ENCODE measurements around the gene SCMH1.

GRCh38 chr1:41015281-41015896 lies 226.7 kb downstream of the SCMH1 start:
- TF ChIP-seq, protein P1, sequence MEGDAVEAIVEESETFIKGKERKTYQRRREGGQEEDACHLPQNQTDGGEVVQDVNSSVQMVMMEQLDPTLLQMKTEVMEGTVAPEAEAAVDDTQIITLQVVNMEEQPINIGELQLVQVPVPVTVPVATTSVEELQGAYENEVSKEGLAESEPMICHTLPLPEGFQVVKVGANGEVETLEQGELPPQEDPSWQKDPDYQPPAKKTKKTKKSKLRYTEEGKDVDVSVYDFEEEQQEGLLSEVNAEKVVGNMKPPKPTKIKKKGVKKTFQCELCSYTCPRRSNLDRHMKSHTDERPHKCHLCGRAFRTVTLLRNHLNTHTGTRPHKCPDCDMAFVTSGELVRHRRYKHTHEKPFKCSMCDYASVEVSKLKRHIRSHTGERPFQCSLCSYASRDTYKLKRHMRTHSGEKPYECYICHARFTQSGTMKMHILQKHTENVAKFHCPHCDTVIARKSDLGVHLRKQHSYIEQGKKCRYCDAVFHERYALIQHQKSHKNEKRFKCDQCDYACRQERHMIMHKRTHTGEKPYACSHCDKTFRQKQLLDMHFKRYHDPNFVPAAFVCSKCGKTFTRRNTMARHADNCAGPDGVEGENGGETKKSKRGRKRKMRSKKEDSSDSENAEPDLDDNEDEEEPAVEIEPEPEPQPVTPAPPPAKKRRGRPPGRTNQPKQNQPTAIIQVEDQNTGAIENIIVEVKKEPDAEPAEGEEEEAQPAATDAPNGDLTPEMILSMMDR (IDR thresholded peaks at IDR 0.05): no peak
- TF ChIP-seq POLR2A (IDR thresholded peaks at IDR 0.05): no peak
